Muscle of leg (tissue), 11 donors: ENCODE measurements around the gene FARS2. TPM values are rescaled to one million over a fixed set of nuclear protein-coding genes. Genes with fewer than 3 reads are reported as not detected.

ENCODE experiments used
- DNase-seq: peaks from one replicate; pipeline ENCODE4 v3.0.0; 2013
- H3K27ac ChIP-seq: one replicate; pipeline ENCODE4 v1.5.1; 2013; ENCODE audit warnings: mild to moderate bottlenecking, low read length, control low read depth
- H3K27me3 ChIP-seq: one replicate; pipeline ENCODE4 v1.6.1; 2013; ENCODE audit warnings: low read length; ENCODE audit not compliant: control insufficient read depth, insufficient read depth
- H3K36me3 ChIP-seq: one replicate; pipeline ENCODE4 v1.6.1; 2013; ENCODE audit warnings: low read length; ENCODE audit not compliant: control insufficient read depth, insufficient read depth
- H3K4me1 ChIP-seq: one replicate; pipeline ENCODE4 v1.6.1; 2013; ENCODE audit warnings: low read length; ENCODE audit not compliant: control insufficient read depth, insufficient read depth
- H3K4me3 ChIP-seq: one replicate; pipeline ENCODE4 v1.5.1; 2013; ENCODE audit warnings: low read length, control low read depth
- H3K9me3 ChIP-seq: replicated peaks from 2 replicates; pipeline ENCODE4 v1.6.1; 2013; ENCODE audit warnings: low read depth, low read length; ENCODE audit not compliant: control insufficient read depth
- WGBS: methylation state at CpG from one replicate; pipeline ENCODE4 v1.1.5; 2013; ENCODE audit warnings: missing lambda C conversion rate; ENCODE audit not compliant: insufficient coverage; 5-methylcytosine and 5-hydroxymethylcytosine counted together
- polyA plus RNA-seq, 8 donors: library from polyadenylated mRNA; unstranded; fragments of 120-200 nt; gene quantifications; one replicate each; pipeline versions ENCODE4 v1.2.1 to v1.2.3, GENCODE V29; 2013; ENCODE audit warnings: inconsistent platforms in 1 of 8, low replicate concordance in 1 of 8; ENCODE audit not compliant: insufficient read length in 8 of 8, insufficient read depth in 1 of 8
- total RNA-seq: library from RNA; stranded (reverse); fragments of 120-200 nt; gene quantifications from one replicate; pipeline ENCODE4 v1.2.4, GENCODE V29; 2013

The FARS2 gene
- total and polyA plus RNA-seq, 9 donors, result 9.7 to 16.9 (median 12.4) TPM

DNA sequence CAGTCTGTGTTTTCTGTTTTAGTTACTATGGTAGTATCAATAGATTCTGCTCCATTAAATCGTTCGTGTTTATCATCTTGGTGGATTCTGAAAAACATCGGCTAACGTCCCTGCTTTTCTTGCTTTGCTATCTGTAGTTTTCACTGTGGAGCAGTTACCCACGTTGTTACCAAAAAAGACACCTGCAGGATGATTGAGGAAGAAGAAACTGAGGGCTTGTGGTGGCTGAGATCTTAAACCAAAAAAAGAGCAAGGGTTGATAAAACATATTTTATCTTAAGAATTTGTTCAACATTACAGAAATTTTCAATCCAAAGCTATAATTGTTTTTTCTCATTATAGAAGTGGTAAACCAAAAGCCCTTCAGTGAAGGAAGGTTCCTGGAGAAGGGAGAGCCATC, 166.3 kb downstream of the FARS2 start:
- Histone ChIP-seq H3K36me3 (peaks cover 2% of the 10 kb centered on the region), H3K27me3 (no peaks in the 10 kb centered on the region)
- no CpG with 5 or more reads among the region's 5 CpGs for WGBS

GRCh38 chr6:5433324-5433723, 172.0 kb downstream of the FARS2 start:
- Histone ChIP-seq H3K4me3 (no peak overlapping the region), H3K36me3 (peaks cover 2% of the 10 kb centered on the region), H3K27ac (no peak overlapping the region), H3K9me3 (no peaks in the 10 kb centered on the region), H3K4me1 (no peaks in the 10 kb centered on the region), H3K27me3 (no peaks in the 10 kb centered on the region)
- WGBS, result no CpG with 5 or more reads among the region's 1 CpG
- no peak for DNase-seq

More for the DNA sequence above, 166.3 kb downstream of the FARS2 start:
- Histone ChIP-seq H3K4me1 (no peaks in the 10 kb centered on the region), H3K4me3 (no peak overlapping the region), H3K9me3 (no peaks in the 10 kb centered on the region), H3K27ac (no peak overlapping the region)
- DNase-seq, result no peak

GRCh38 chr6:5435449-5435848, 174.1 kb downstream of the FARS2 start:
- H3K9me3 ChIP-seq, result no peaks in the 10 kb centered on the region
- H3K27ac ChIP-seq, result no peak overlapping the region
- 90% methylated on average over 3 of the region's 7 CpGs for WGBS
- no peak overlapping the region for H3K4me3 ChIP-seq
- no peak for DNase-seq
- peaks cover 2% of the 10 kb centered on the region for H3K36me3 ChIP-seq
- H3K4me1 ChIP-seq, result no peaks in the 10 kb centered on the region
- H3K27me3 ChIP-seq, result no peaks in the 10 kb centered on the region

- Histone ChIP-seq H3K27ac (no peak overlapping the region), H3K4me1 (peaks cover 6% of the 10 kb centered on the region), H3K36me3 (no peaks in the 10 kb centered on the region), H3K4me3 (no peak overlapping the region), H3K9me3 (no peaks in the 10 kb centered on the region), H3K27me3 (no peaks in the 10 kb centered on the region)
- WGBS, result no CpG with 5 or more reads among the region's 5 CpGs
- no peak for DNase-seq
Observed at GRCh38 chr6:5438922-5439584, 177.7 kb downstream of the FARS2 start.

- no peak for DNase-seq
- Histone ChIP-seq H3K4me1 (peaks cover 6% of the 10 kb centered on the region), H3K27ac (no peak overlapping the region), H3K36me3 (no peaks in the 10 kb centered on the region), H3K4me3 (no peak overlapping the region), H3K9me3 (no peaks in the 10 kb centered on the region), H3K27me3 (no peaks in the 10 kb centered on the region)
- 75% methylated on average over 2 of the region's 3 CpGs for WGBS
Observed at GRCh38 chr6:5439749-5440148, 178.4 kb downstream of the FARS2 start.

GRCh38 chr6:5442319-5442718, 181.0 kb downstream of the FARS2 start:
- DNase-seq, result no peak
- Histone ChIP-seq H3K4me1 (peaks cover 6% of the 10 kb centered on the region), H3K4me3 (no peak overlapping the region), H3K9me3 (no peaks in the 10 kb centered on the region), H3K36me3 (no peaks in the 10 kb centered on the region), H3K27ac (no peak overlapping the region), H3K27me3 (no peaks in the 10 kb centered on the region)
- WGBS, result 60% methylated on average over 1 of the region's 2 CpGs

DNA sequence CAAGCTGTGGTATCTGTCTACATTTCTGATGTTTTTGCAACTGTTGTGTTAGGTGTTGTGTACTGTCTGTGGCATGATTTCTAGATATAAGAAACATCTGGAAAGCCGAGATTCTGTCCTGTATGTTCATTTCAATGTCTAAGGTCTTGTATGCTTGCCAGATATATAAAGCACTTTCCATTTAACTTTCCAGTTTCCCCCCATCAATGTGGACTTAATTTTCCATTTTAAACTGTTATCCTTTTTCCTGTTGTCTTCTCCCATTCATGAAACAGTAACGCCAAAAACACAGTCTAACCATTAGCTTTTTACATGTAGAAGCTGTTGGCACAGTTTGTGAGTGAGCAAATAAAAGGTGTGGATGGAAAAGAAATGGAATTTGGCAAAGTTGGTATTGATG, 181.6 kb downstream of the FARS2 start:
- Histone ChIP-seq H3K27ac (no peak overlapping the region), H3K9me3 (no peaks in the 10 kb centered on the region), H3K27me3 (no peaks in the 10 kb centered on the region), H3K4me1 (peaks cover 6% of the 10 kb centered on the region), H3K4me3 (no peak overlapping the region), H3K36me3 (no peaks in the 10 kb centered on the region)
- DNase-seq, result peak; percentile 88
- WGBS, result no CpG with 5 or more reads among the region's 2 CpGs

GRCh38 chr6:5443491-5443890, 182.2 kb downstream of the FARS2 start:
- Histone ChIP-seq H3K27me3 (no peaks in the 10 kb centered on the region), H3K9me3 (no peaks in the 10 kb centered on the region), H3K4me1 (peaks cover 6% of the 10 kb centered on the region), H3K4me3 (no peak overlapping the region), H3K36me3 (no peaks in the 10 kb centered on the region), H3K27ac (no peak overlapping the region)
- DNase-seq, result peak; percentile 49
- WGBS, result no CpG with 5 or more reads among the region's 3 CpGs

- DNase-seq, result no peak
- peaks cover 6% of the 10 kb centered on the region for H3K4me1 ChIP-seq
- H3K27me3 ChIP-seq, result no peaks in the 10 kb centered on the region
- no peak overlapping the region for H3K4me3 ChIP-seq
- no peaks in the 10 kb centered on the region for H3K36me3 ChIP-seq
- no peaks in the 10 kb centered on the region for H3K9me3 ChIP-seq
- no peak overlapping the region for H3K27ac ChIP-seq
- WGBS, result 90% methylated on average over 2 of the region's 7 CpGs
Observed at GRCh38 chr6:5446362-5447075, 185.2 kb downstream of the FARS2 start.

GRCh38 chr6:5447921-5448320, 186.6 kb downstream of the FARS2 start:
- 84% methylated on average over 3 of the region's 6 CpGs for WGBS
- Histone ChIP-seq H3K4me1 (peaks cover 6% of the 10 kb centered on the region), H3K27ac (no peak overlapping the region), H3K27me3 (no peaks in the 10 kb centered on the region), H3K36me3 (no peaks in the 10 kb centered on the region), H3K4me3 (no peak overlapping the region), H3K9me3 (no peaks in the 10 kb centered on the region)
- no peak for DNase-seq
